Measurements from ENCODE around the gene GTF2H4. TPM values are rescaled to one million over a fixed set of nuclear protein-coding genes. Genes with fewer than 3 reads are reported as not detected.

Gene GTF2H4
- 5.8 and 11.1 TPM in 2 replicates for total RNA-seq

GRCh38 chr6:30907758-30908591, at the start of gene GTF2H4:
TSS of gene GTF2H4 (plus strand) at chr6:30908207.

GRCh38 chr6:30883685-30884520, 24.1 kb upstream of the GTF2H4 start, which contains the start of gene DDR1:
TSS of gene DDR1 (plus strand) at chr6:30884519. CDS start at chr6:30888730, 4,211 bp downstream.

GRCh38 chr6:30914076-30914853, 6.3 kb downstream of the GTF2H4 start, which contains the start of gene VARS2:
TSS of gene VARS2 (plus strand) at chr6:30914238. CDS start at chr6:30914837, 599 bp downstream.

GRCh38 chr6:30931969-30932645, 24.1 kb downstream of the GTF2H4 start, which contains the start of gene SFTA2:
TSS of gene SFTA2 (minus strand) at chr6:30932170. CDS start at chr6:30932096, 74 bp downstream.

GRCh38 chr6:30940361-30940986, 32.5 kb downstream of the GTF2H4 start, which contains the start of gene MUCL3:
TSS of gene MUCL3 (plus strand) at chr6:30940973. CDS start at chr6:30941000, 27 bp downstream.

Other genes with a start within 250 kb of the GTF2H4 start
- 35.8 and 43.7 TPM in 2 replicates for gene DHX16, start 235.2 kb upstream of the GTF2H4 start, total RNA-seq
- gene PPP1R18, start 221.6 kb upstream of the GTF2H4 start, total RNA-seq = 36.7 and 43.6 TPM in 2 replicates
- 0.71 and 1.0 TPM in 2 replicates for gene NRM, start 217.2 kb upstream of the GTF2H4 start, total RNA-seq
- 2.4 and 3.7 TPM in 2 replicates for gene MDC1, start 190.9 kb upstream of the GTF2H4 start, total RNA-seq
- gene TUBB, start 187.9 kb upstream of the GTF2H4 start, total RNA-seq = 310 and 353 TPM in 2 replicates
- 90.2 and 100 TPM in 2 replicates for gene FLOT1, start 165.5 kb upstream of the GTF2H4 start, total RNA-seq
- gene IER3, start 163.7 kb upstream of the GTF2H4 start, total RNA-seq = 48.9 and 61.3 TPM in 2 replicates
- 16.2 and 34.9 TPM in 2 replicates for gene DDR1, start 23.7 kb upstream of the GTF2H4 start, total RNA-seq
- 9.8 and 15.5 TPM in 2 replicates for gene VARS2, start 6.0 kb downstream of the GTF2H4 start, total RNA-seq
- not detected in 2 replicates for gene SFTA2, start 24.0 kb downstream of the GTF2H4 start, total RNA-seq
- gene MUCL3, start 32.8 kb downstream of the GTF2H4 start, total RNA-seq = not detected in 2 replicates
- not detected in 2 replicates for gene MUC21, start 75.5 kb downstream of the GTF2H4 start, total RNA-seq
- not detected in 2 replicates for gene MUC22, start 102.3 kb downstream of the GTF2H4 start, total RNA-seq
- not detected in 2 replicates for gene C6orf15, start 204.4 kb downstream of the GTF2H4 start, total RNA-seq
- 1.7 and 2.1 TPM in 2 replicates for gene PSORS1C1, start 206.6 kb downstream of the GTF2H4 start, total RNA-seq
- gene CDSN, start 212.2 kb downstream of the GTF2H4 start, total RNA-seq = under 0.01 TPM in 1 of 2 replicates, not detected in the other
- gene PSORS1C2, start 230.9 kb downstream of the GTF2H4 start, total RNA-seq = not detected in 2 replicates
- 13.1 and 14.1 TPM in 2 replicates for gene CCHCR1, start 249.6 kb downstream of the GTF2H4 start, total RNA-seq

Data from smooth muscle cell of bladder (primary cell).